Uterus (tissue), 4 donors: ENCODE results near the gene KRT78. TPM values are rescaled to one million over a fixed set of nuclear protein-coding genes. Genes with fewer than 3 reads are reported as not detected.

Source experiments
- DNase-seq, 2 donors: peaks; one replicate each; pipeline ENCODE4 v3.0.0-alpha.2; 2019 to 2020
- H3K27ac ChIP-seq, 2 donors: fragments of 200-600 bp; sonication (generic); 1 replicate in 1 of 2; 2 replicates in 1 of 2; pipeline ENCODE4 v1.5.1; 2016 to 2018
- H3K27me3 ChIP-seq, 2 donors: fragments of 200-600 bp; sonication (generic); one replicate each; pipeline ENCODE4 v1.5.1; 2018 to 2019; ENCODE audit warnings: control low read depth in 1 of 2
- H3K36me3 ChIP-seq, 2 donors: fragments of 200-600 bp; sonication (generic); one replicate each; pipeline ENCODE4 v1.5.1; 2019; ENCODE audit warnings: control low read depth in 1 of 2
- H3K4me1 ChIP-seq, 2 donors: fragments of 200-600 bp; sonication (generic); one replicate each; pipeline ENCODE4 v1.5.1; 2018 to 2019; ENCODE audit warnings: control low read depth in 1 of 2
- H3K4me3 ChIP-seq, 2 donors: fragments of 200-600 bp; sonication (generic); 1 replicate in 1 of 2; 2 replicates in 1 of 2; pipeline ENCODE4 v1.5.1; 2018 to 2019; ENCODE audit warnings: mild to moderate bottlenecking in 1 of 2
- H3K9me3 ChIP-seq, 2 donors: fragments of 200-600 bp; sonication (generic); one replicate each; pipeline ENCODE4 v1.5.1; 2019; ENCODE audit warnings: control low read depth in 1 of 2
- POLR2A ChIP-seq, 2 donors: fragments of 450-650 bp; IDR thresholded peaks; one replicate each; pipeline ENCODE4 v1.6.1; 2016; ENCODE audit warnings: antibody characterized with exemption in 2 of 2, mild to moderate bottlenecking in 1 of 2, moderate library complexity in 1 of 2
- intact Hi-C: fragments of 100-400 bp; cut with DNase I; formaldehyde crosslinking; loops from one replicate; pipeline ENCODE4 v1.15.1; 2023; ENCODE audit warnings: low total_unique reads
- total RNA-seq, 4 donors: library from RNA; depleted of rRNA in 3 of 4; stranded (reverse); fragments of >200 nt in 3 of 4; gene quantifications; one replicate each; pipeline versions ENCODE4 v1.1.0 to v1.2.4, GENCODE V29; 2014 to 2023
- TF ChIP-seq, protein P1 (sequence below), 4 experiments: fragments of 200-600 bp in 2 of 4; fragments of 450-650 bp in 2 of 4; sonication (generic) in 2 of 4; IDR thresholded peaks; one replicate each; pipeline ENCODE4 v1.5.1; 2016 to 2019; ENCODE audit warnings: antibody characterized with exemption in 4 of 4, mild to moderate bottlenecking in 2 of 4, moderate library complexity in 1 of 4
- donor health status: DM: yes; HTN: yes; CAD: no.

Gene KRT78
- total RNA-seq, 4 donors from 2014 or later = not detected

DNA sequence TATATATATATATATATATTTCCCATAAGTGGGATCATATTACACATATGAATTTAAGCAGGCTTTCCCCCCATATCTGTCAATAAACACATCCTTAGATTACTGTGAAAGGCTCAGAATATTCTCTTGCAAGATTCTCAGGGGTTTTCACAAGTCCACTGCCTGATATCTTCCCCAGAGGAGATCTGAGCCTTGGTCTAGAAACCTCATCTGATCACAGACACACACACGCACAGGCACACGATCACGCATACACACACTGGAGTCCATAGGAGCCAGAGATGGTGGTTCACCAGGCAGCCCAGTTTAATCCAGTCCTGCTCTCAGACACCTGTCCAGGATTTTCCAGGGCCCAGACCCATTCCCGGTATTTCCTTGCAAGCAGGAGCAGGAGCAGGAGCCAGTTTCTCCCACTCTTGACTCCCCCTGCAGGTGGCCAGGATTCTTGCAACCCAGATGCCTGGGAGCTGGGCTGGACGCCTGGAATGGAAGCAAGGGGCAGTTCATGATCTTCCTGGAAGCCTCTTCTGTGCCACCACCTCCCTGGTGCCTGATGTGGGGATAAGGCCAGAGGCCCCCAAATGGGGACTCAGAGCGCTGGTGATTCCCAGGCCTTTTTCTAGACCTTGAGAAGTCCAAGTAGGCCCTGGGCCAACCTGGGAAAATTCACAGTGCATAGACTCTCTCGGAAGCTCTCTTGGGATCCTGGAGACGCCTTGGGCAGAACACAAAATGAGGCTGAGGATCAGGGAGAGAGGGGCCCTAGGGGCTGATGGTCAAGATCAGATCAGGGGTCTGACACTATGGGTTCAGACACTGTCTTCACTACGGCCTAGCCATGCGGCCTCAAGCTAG, 16.5 kb upstream of the KRT78 start:
- Histone ChIP-seq H3K36me3 (no peaks in the 10 kb centered on the region), H3K4me3 (no peak overlapping the region), H3K4me1 (no peaks in the 10 kb centered on the region), H3K27ac (no peak overlapping the region), H3K9me3 (no peaks in the 10 kb centered on the region), H3K27me3 (no peaks in the 10 kb centered on the region)
- TF ChIP-seq, protein P1, sequence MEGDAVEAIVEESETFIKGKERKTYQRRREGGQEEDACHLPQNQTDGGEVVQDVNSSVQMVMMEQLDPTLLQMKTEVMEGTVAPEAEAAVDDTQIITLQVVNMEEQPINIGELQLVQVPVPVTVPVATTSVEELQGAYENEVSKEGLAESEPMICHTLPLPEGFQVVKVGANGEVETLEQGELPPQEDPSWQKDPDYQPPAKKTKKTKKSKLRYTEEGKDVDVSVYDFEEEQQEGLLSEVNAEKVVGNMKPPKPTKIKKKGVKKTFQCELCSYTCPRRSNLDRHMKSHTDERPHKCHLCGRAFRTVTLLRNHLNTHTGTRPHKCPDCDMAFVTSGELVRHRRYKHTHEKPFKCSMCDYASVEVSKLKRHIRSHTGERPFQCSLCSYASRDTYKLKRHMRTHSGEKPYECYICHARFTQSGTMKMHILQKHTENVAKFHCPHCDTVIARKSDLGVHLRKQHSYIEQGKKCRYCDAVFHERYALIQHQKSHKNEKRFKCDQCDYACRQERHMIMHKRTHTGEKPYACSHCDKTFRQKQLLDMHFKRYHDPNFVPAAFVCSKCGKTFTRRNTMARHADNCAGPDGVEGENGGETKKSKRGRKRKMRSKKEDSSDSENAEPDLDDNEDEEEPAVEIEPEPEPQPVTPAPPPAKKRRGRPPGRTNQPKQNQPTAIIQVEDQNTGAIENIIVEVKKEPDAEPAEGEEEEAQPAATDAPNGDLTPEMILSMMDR (IDR thresholded peaks at IDR 0.05) = peak; percentile 40 to 68 (median 60)
- no peak for TF ChIP-seq POLR2A (IDR thresholded peaks at IDR 0.05)
- peak; percentile 46 to 59 for DNase-seq
- intact Hi-C loops = no loop called here

DNA sequence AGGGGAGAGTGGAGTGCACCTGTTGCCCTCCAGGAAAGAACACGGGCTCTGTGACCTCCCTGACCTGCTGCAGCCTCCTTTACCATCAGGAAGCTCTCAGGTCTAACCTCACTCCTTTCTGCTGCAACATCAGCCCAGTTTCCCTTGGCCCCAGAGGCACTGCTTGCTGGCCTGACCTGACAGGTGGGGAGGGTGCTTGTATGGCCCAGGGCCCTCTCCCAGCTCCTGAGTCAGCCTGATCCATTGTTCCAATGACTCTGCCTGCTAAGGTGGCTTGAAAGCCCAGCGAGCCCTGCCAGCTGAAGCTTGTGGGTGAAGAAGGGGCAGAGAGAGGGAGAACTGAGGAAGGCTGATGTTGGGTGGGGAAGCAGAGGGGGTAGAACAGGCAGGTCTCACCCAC, 13.2 kb upstream of the KRT78 start:
- no peaks in the 10 kb centered on the region for H3K9me3 ChIP-seq
- H3K27ac ChIP-seq = no peak overlapping the region
- no peaks in the 10 kb centered on the region for H3K36me3 ChIP-seq
- TF ChIP-seq POLR2A (IDR thresholded peaks at IDR 0.05) = no peak
- TF ChIP-seq, protein P1 (IDR thresholded peaks at IDR 0.05) = no peak
- no peaks in the 10 kb centered on the region for H3K27me3 ChIP-seq
- DNase-seq = no peak
- H3K4me3 ChIP-seq = no peak overlapping the region
- intact Hi-C loops = no loop called here
- no peaks in the 10 kb centered on the region for H3K4me1 ChIP-seq

DNA sequence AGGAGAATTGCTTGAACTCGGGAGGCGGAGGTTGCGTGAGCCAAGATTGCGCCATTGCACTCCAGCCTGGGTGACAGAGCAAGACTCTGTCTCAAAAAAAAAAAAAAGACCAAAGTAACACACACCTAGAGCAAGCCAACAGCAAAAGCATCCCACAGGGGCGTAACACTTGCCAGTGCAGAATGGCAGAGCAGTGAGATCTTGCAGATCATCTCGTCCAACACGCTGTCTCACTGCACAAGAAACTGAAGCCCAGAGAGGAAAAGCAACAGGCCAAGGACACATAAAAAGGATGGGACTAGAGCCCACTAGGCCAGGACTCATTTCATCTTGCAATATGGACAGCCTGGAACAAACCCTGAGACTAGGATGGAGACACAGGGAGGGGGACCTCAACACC, 12.7 kb upstream of the KRT78 start:
- H3K9me3 ChIP-seq = no peaks in the 10 kb centered on the region
- no peaks in the 10 kb centered on the region for H3K36me3 ChIP-seq
- intact Hi-C loops = no loop called here
- H3K4me1 ChIP-seq = no peaks in the 10 kb centered on the region
- no peaks in the 10 kb centered on the region for H3K27me3 ChIP-seq
- no peak overlapping the region for H3K27ac ChIP-seq
- H3K4me3 ChIP-seq = no peak overlapping the region
- no peak for DNase-seq
- TF ChIP-seq, protein P1 (IDR thresholded peaks at IDR 0.05) = no peak
- TF ChIP-seq POLR2A (IDR thresholded peaks at IDR 0.05) = no peak

DNA sequence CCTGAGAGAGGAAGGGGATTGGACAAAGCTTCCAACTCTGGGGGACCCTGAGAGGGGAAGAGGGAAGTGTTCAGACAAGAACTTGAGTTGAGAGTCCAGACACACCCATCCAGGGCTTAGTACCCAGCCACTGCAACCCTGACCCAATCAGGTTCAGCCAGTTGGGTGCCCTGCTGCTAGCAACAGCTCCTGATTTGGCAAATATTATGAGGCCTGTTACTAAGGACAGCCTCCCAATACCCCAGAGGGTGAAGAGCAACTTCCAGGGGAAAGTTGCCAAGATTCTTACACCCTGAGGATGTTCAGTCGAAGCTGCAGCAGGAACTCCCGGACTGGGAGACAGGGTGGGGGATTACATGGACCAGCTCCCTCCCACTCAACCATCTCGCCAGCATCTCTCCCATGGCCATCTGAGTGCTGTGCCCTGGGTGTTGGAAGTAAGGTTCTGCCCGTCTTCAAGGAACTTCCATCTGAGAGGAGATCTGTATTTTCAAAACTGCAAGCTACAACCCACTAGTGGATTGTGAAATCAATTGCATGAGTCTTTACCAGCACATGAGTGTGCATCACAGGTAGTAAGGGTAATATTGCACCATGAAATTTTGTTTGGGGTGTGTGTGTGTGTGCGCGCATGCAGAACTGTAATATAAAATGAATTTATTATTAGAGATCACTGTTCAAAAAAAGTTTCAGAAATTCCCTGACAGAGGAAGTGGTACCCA, 11.5 kb upstream of the KRT78 start:
- Histone ChIP-seq H3K9me3 (no peaks in the 10 kb centered on the region), H3K4me3 (no peak overlapping the region), H3K27ac (no peak overlapping the region), H3K27me3 (no peaks in the 10 kb centered on the region), H3K4me1 (no peaks in the 10 kb centered on the region), H3K36me3 (no peaks in the 10 kb centered on the region)
- intact Hi-C loops = no loop called here
- TF ChIP-seq, protein P1 (IDR thresholded peaks at IDR 0.05) = no peak
- DNase-seq = no peak

DNA sequence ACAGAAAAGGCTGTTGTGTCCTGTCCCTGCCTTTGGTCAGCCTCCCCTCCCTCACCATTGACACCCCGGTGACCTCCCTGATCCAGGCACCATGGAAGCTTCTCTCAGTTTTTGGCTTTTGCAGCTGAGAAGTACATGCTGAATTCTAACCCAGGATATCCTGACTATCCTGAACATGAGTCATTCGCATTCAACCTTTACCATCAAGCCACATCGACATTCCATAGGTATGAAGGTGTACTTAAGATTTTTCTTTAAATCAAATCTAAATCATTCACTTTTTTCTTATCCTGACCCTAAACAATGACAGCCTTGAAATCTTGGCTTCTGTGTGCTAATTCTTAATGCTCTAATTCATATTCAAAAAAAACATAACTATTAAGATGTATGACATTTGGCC, 8.7 kb upstream of the KRT78 start:
- no peak for DNase-seq
- no peak overlapping the region for H3K27ac ChIP-seq
- H3K27me3 ChIP-seq = no peaks in the 10 kb centered on the region
- intact Hi-C loops = no loop called here
- no peaks in the 10 kb centered on the region for H3K4me1 ChIP-seq
- TF ChIP-seq POLR2A (IDR thresholded peaks at IDR 0.05) = no peak
- TF ChIP-seq, protein P1 (IDR thresholded peaks at IDR 0.05) = no peak
- no peaks in the 10 kb centered on the region for H3K36me3 ChIP-seq
- no peaks in the 10 kb centered on the region for H3K9me3 ChIP-seq
- no peak overlapping the region for H3K4me3 ChIP-seq
